ENCODE data around the gene SH3D19.

- no peak for TF ChIP-seq CTCF (IDR thresholded peaks at IDR 0.05)
- no peak for TF ChIP-seq POLR2AphosphoS5 (IDR thresholded peaks at IDR 0.05)
- no peak for TF ChIP-seq POLR2A (IDR thresholded peaks at IDR 0.05)
Measured at GRCh38 chr4:151260526-151260925, 64.9 kb downstream of the SH3D19 start.
